Putamen (tissue), 1 donor: ENCODE results near the gene PRAC1.
"Not testable (repeated sequence)": the region's sequence is repeated elsewhere in the genome, so short reads cannot be mapped to it uniquely, and the experiment has no call there.

Source experiments
- DNase-seq: peaks from one replicate; pipeline ENCODE4 v3.0.0-alpha.2; 2016; ENCODE audit warnings: low spot score

The PRAC1 gene

DNA sequence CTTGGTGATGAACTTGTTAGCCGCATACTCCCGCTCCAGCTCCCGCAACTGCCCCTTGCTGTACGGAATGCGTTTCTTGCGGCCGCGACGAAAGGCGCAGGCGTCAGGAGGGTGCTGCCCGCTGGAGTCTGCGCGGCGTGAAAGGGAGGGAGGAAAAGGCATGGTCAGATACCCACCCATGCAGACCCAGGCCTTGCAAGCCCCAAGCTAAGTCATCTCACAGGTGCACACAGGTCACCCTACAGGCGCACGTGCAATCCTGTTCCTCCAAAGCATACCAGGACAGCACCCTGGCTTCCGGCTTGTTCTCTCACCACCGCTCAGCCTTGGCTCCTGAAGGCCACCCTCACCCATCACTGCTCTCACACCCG, 4.6 kb upstream of the PRAC1 start:
- DNase-seq: no peak

DNA sequence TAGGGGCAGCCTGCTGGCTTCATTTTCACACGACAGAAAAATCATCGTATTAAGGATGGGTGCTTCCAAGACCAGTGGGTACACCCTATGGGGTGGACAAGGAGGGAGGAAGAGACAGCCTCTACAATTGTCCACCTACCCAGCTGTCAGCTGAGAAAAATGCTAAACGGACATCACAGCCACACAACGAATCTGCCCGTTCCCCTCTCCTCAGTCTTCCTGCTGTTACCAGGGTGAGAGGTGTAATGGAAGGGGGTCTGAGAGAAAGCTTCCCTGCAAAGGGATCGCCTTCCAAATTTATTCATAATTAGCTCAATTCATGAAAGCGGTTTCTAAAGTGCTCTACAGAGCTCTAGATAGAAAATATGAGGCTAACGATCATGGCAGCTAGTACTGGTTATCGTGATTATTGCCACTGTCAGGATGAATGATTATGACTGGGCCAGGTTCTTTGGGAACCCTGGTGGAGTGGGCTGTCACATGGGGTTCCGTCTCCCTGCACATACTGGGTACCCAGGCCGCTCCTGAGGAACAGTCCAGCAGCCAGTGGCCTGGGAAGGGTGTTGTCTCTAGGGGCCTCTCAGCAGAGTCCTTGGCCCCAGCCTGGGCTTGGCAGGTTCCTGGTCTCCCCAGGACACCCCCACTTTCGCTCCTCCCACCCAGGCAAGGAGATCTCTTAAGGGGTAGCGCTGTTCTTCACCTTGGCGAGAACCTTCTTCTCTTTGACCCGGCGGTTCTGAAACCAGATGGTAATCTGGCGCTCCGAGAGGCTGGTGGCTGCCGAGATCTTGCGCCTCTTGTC, 4.0 kb upstream of the PRAC1 start:
- DNase-seq: no peak

DNA sequence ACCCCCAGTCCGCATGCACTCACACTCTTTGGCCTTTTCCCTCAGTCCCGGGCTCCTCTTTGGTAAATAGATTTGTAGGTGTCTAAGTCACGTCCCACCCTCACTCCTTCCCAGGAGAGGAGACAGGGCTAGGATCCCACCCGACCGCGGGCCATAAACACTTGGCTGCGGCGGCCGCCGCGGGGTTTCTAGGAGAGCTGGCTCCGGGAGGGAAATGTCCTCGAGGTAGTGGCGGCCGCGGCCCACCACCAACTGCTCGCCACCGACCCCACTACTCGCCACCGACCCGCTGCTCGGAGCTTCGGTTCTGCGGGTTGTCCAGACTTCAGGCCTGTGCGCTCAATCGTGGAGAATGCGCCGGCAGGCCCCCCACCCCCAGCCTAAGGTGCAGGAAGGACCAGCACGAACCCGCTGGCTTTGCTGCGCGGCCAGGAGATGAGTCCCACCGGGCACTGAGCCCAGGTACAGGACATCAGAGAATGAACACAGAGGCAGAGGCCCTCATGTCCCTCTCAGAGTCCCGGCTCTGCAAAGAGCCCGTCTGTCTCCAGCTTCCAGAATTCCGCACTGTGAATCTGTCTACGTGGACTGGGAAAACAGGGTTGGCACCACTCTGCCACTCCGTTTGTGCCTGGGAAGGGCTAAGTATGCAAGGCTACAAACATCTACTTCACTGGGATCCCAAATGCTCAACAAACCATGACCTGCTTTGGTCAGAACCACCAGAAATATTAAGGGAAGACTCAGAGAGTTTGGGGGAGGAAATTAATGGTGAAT, 3.2 kb upstream of the PRAC1 start:
- no peak for DNase-seq

DNA sequence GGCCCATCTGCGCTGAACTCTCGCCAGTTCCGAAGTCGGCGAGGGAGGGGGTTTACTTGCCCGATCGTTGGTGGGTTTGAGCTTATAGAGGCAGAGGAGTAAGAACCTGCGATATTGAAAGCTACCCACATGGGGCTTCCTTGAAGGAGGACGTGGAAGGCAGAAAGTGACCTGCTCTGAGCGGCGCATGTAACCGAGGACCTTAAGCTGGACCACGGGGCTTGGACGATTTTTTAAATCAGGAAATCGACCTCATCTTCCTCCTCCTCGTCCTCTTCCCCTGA, 2.6 kb upstream of the PRAC1 start:
- no peak for DNase-seq

DNA sequence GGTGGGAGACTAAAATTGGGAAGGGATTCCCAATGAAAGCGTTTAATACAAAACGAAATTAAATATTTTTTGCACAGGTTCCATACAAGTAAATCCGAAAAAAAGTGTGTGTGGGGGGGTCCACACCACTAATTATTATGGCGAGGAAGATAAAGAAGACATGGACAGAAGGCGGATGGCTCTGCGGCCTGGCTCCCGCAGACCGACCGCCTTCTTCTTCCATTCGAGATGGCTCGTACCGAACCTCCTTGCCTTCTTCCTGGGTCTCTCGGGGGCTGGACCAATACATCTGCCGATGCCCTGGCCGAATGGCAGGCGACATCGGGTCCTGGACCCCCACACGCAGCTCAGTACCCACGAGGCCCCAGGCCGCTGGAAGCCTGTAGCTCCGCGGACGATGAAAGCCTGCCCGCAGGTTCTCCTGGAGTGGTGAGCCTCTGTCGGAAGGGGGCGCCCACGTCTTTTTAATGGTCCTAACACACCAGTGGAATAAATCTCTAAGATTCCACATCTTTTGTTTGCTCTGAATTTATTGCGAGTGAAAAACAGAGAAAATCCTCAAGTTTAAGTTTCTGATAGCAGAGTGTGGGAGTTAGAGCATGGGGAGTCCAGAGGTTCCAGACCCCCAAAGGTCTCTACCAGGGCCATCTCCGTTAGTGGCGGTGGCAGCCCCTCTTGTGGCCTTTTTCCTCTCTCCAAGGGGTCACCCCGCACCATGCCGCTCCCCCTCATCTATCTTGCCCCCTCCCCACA, 2.1 kb upstream of the PRAC1 start:
- peak; percentile 41 for DNase-seq

DNA sequence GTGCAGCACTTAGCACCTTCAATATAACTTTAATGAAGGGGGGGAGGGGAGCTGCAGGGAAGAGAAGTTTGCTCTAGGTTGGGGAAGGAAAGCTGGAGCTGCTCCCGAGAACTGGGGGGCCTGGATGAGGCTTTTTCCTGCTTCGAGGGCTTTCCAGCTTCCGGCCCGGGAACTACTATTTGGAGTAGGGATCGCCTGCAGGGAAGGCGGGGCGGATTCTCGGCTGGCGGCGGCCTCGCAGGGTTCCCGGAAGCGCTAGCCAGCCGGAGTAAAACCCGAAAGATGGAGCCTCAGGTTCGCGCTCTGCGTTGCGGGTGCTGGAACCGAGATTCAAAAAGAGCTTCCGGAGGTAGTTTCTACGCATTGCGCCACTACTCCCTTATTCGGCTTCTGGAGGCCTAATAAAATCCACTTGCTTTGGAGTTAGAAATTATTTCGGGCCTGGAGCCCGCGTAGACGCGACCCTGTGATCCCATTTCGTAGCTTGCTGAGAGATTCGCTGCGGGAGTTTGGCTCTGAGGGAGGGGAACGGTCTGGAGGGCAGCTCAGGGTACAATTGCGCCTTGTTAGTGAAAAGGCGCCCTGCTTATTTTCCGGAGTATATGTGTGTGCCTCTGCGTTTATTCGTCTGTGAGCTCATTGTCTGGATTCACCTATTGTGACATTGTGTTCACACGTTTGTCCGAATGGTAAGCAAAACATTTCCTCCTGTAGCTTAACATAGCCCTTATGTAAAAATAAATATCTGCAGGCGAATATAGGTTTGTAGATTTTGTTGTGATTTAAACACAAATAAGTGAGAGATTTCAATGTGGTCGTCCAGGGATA, 1.3 kb upstream of the PRAC1 start:
- DNase-seq: no peak

DNA sequence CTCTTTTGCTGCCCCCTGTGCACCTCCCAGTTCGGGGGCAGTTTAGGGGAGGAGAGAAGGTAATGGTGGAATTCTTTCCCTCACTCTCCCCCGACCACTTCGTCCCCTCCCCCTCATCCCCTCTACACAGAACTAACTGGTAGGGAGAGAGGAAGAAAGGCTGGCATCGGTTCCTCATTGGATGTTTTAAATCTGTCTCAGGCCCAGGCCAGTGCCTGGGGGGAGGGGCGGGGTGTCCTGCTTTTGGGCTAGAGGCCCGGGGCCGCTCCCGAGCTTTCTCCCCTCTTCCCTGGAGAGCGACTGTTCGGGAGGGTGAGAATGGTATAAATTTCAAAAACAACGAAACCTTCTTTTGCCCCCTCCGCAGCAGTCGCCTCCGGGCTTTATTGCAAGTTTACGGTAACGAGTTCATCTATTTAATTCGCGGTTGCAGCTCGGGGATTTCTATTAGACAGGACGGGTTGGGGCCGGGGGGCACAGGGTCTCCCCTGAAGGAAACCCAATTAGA, 651 bp upstream of the PRAC1 start, which contains the start of gene PRAC2:
Gene PRAC2 (plus strand): TSS at position 271 of the 508 bp plus-strand sequence. CDS start 1,226 bp downstream, outside the sequence.
- no peak for DNase-seq

DNA sequence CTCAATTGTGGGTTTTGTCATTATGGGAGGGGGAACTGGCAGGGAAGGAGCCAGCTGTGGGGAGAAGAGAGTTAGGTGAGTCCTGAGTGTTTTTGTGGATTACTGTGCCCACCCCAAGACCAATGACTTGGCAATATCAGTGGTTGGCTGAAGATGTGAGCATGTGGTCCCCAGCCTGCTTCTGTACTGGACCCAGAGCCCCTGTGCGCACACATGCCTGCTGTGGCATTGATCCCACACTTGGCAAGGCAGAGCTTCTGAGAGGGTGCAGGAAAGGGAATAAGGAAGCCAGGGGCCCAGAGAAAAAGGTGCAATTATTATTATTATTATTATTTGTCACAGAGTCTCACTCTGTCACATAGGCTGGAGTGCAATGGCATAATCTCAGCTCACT, 1.3 kb downstream of the PRAC1 start:
- DNase-seq: no peak

DNA sequence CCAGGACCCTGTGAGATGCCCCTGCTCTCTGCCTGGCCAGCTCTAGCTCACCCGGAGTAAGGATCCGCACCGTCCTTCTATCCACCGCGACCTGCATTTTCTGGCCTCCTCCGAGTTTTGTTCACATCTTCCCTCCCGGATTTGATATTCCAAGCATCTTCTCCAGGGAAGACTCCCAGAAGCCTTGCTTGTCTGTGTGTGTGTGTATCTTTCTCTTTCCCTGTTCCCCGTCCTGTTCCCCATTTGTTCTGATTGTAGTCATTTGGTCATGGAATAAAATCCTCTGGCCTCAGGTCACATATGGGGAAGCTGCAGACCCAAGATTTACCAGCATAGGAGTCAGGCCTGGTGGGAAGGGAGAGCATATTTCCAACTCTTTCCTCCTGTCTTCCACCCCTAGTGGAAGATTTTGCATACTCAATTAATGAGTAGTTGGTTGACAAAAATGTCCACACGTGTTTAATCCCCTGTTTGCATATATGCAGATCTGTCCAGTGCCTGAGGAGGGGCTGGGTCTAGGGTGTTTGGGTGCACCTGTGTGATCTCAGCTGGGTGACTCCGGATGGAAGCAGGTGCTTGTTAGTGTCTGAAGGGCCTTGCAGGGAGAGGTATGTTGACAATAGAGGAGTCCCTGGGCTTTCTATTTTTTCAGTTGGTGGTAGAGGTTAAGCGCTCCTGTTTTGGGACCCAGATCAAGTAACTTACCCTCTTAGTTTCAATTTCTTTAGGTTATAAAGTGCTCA, 1.9 kb downstream of the PRAC1 start:
- no peak for DNase-seq

DNA sequence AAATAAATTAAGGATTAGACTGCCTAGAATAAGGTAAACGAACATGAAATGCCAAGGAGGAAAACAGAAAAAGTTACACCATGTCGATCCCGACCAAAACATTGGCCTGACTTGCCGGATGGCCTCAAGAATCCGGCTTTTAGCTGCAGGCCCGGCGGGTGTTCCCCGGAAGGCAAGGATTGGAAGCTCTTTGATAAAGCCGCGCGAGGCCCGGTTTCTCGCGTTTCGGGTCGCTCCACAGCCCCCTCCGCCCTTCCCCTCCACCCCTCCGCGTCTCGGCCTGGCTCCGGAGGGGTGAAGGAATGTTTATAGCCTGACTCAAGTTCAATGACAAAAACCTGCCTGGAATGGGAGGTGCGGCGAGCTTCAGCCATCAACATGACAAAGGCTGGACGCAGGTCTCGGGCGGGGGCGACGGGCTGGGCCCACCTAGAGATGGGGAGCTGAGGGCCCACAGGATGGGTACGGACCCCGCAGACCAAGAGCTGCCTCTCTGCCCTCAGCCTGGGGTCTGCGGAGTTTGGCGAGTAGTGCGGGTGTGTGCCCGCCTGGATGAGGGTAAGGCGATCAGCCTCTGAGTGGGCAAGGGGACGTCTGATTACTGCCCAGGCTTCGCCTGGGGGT, 2.6 kb downstream of the PRAC1 start:
- no peak for DNase-seq

DNA sequence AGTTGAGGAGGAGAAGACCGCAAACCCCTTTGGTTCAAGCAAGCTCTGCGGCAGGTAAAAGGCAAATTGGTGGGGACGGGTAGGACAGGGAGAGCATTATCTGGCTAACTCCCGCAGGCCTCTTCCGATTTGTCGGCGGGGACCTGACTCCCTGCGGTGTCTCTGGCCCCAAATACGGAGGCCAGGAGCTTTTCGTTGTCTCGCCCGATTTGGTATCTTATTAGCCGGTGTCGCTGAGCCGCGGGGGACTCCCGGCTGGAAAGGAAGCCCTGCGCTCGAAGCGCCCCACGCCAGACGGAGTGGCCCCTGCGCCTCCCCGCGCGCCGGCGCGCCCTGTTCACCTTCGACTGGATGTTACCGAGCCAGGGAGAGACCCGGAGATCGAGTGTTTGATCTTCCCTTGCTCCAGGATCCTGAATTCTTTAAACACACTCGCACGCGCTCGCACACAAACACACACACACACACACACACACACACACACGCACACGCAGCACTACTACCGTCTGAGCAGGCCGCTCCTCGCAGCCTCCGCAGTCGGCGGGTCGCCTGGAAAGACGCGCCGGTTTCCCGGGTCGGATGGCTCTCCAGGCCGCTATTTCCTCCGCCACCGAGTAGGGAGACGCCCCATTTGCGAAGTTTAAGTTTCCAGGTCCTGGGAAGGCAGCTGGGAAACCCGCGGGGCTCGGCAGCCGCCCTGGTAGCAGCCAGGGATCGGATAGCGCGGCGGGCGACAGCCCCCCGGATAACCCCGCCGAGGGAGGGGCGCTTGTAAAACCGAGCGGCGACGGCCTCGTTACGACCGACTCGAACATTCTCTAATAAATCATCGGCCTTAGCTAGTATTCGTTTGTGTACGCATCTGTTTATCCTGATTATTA, 3.3 kb downstream of the PRAC1 start:
- DNase-seq: no peak

DNA sequence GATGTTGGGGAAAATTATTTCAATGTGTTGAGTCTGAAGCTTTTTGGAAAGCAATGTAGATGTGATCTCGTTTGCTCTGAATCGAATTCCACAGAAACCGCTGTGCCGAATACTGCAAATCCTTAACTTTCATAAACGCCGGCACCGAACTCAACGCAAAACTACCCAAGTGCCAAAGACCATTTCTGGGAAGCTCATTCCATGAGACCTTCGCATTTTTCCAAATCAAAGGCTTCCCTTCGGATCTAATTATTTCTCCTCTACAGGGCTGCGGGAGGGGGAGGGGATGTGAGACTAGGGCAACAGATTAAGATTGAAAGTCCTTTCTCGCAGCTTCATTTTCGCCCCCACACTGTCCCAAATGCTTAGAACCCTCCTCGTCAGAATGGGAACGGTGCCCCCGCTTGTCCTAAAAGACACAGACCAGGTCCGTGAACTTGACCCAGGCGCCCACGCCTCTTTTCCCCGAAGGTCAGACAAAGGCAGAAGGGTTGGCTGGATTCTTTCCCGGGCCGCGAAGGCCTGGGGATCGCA, 4.0 kb downstream of the PRAC1 start:
- no peak for DNase-seq

DNA sequence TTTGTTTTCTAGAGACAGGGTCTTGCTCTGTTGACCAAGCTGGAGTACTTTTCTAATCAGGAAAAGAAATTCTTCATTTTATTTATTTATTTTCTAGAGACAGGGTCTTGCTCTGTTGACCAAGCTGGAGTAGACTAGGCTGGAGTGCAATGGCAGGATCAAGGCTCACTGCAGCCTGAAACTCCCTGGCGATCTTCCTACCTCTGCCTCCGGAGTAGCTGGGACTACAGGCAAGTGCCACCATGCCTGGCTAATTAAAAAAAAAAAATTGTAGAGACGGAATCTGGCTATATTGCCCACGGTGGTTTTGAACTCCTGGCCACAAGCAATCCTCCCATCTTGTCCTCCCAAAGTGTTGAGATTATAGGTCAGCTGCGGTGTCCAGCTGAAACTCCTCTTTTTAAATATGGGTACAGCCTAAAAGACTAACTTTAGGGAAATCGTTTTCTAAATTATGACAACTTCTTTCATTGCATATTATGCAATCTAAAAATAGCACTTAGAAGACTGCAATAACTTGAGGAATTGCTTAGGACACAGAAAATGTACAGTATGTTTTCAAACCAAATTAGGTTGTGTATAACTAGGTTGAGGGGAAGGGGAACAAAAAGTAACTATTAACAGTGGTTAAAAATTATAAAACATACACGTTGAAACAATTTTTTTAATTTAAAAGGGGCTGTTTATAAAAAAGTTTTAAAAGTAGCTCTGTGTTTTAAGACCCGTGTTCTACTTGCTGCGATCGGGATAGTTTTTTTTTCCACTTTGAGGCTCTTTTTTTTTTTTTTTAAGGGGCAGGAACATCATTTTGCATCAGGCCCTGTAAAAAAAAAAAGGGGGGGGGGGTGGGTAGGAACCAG, 4.7 kb downstream of the PRAC1 start:
- no peak for DNase-seq

DNA sequence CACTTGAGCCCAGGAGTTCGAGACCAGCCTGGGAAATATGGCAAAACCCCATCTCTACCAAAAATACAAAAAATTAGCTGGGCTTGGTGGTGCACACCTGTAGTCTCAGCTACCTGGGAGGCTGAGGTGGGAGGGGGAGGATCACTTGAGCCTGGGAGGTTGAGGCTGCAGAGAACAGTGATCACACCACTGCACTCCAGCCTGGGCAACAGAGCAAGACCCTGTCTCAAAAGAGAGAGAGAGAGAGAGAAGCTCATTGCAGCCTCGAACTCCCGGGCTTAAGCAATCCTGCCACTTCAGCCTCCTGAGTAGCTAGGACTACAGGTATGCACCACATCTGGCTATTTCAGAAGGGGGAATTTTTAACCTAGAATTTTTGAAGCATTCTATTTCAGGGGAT, 5.8 kb downstream of the PRAC1 start:
- not testable (repeated sequence) for DNase-seq

DNA sequence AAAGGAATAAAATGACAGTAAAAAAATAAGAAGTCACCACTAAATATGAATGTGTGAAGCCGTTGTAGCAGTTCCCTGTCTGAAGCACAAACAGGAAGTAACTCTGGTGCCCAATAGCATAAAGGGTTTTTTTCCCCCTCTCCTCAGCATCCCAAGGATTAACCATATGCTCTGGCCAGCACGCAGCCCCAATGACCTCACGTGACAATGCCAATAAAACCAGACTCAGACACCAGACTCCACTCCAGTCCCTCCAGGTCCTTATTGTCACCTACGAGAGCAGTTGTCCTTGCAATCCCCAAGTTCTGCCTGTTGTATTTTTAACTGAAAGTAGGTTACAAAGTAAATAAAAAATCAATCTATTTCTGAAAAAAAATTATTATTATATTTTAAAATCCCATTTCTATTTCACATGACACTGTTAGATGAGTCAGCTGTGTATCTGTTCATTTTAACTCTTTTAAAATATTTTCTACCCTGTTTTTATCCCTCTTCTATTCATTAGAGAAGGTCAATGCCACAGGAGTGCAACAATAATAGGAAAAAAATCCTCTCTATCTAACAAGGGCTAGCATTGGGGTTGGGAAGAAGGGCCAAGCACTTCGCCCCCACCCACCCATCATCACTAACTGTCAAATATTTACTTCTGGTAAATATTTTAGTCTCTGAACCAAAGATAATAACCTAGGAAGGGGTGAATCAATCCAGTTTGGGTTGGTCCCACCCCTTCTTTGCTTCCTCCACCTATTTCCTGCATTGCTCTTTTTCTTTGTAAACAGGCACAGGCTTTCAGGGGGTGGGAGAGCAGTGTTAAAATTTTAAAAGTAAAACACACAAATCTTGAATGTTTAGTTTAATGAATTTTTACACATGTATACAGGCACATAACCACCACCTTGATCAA, 6.6 kb downstream of the PRAC1 start:
- no peak for DNase-seq

DNA sequence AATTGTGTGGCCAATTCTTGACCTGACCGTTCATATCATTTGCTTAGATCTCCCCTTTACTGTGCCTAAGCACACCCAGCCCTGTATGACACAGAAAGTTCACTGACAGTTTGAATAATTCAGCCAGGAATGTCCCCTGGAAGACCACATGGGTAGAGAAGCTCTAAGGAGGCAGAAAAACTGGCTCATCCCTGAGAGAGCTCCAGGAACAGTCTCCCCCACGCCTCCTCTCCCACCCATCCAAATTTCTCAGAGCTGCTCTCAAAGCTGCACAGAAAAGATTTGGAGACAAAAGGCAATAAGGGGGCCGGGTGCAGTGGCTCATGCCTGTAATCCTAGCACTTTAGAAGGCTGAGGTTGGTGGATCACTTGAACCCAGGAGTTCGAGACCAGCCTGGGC, 11.2 kb downstream of the PRAC1 start:
- DNase-seq: no peak
